Measurements from ENCODE around the gene GPC4.

Gene GPC4

DNA sequence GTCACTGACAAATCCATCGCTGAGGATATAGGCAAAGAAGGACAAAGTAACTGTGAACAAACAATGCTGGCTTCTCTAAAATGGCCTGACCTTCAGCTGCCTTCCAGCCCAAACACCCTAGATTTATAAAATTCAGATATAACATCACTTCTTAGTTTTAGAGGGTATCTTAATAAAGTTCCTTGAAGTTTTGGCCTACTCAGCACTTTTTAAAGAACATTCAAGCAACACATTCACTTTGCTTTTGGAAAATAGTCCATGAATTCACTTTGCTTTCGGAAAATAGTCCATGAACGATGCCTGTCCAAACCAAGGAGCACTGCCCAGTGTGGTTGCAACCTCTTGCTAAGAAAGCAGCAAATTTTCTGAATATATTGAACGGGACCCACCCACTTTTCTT, 142.1 kb downstream of the GPC4 start:
- DNase-seq (ENCODE audit: low read depth): no peak
- TF ChIP-seq CTCF (IDR thresholded peaks at IDR 0.05; ENCODE audit: control insufficient read depth, extremely low read depth, insufficient read depth): no peak
- no peak overlapping the region for H3K4me3 ChIP-seq (ENCODE audit: low read depth, low read length)

- TF ChIP-seq CTCF (IDR thresholded peaks at IDR 0.05; ENCODE audit: control insufficient read depth, extremely low read depth, insufficient read depth): no peak
- no peak for DNase-seq (ENCODE audit: low read depth)
- no peak overlapping the region for H3K4me3 ChIP-seq (ENCODE audit: low read depth, low read length)
These were observed 146.1 kb downstream of the GPC4 start for GRCh38 chrX:133269168-133269567.

- no peak for DNase-seq (ENCODE audit: low read depth)
- H3K4me3 ChIP-seq (ENCODE audit: low read depth, low read length): no peak overlapping the region
- no peak for TF ChIP-seq CTCF (IDR thresholded peaks at IDR 0.05; ENCODE audit: control insufficient read depth, extremely low read depth, insufficient read depth)
These were observed 147.7 kb downstream of the GPC4 start for GRCh38 chrX:133267621-133268020.

DNA sequence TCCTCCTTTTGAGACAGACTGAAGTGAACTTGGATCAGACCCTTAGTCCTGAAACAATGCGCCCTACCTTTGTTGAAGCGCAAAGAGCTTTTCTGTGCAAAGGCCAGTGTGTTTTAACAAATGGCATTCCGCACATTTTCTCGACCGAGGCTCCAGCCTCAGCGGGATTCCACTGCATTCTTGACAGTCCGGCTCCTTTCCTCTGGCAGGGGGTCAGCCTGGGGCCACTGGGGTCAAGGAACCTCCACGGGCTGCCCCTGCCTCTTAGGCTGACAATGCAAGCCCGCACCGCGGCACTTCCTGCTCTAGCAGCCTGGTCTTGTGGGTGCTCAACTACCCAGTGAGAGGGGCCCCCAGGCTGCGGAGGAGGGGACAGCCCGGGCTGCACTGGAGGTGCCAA, 150.0 kb downstream of the GPC4 start:
- no peak overlapping the region for H3K4me3 ChIP-seq (ENCODE audit: low read depth, low read length)
- no peak for DNase-seq (ENCODE audit: low read depth)
- no peak for TF ChIP-seq CTCF (IDR thresholded peaks at IDR 0.05; ENCODE audit: control insufficient read depth, extremely low read depth, insufficient read depth)

DNA sequence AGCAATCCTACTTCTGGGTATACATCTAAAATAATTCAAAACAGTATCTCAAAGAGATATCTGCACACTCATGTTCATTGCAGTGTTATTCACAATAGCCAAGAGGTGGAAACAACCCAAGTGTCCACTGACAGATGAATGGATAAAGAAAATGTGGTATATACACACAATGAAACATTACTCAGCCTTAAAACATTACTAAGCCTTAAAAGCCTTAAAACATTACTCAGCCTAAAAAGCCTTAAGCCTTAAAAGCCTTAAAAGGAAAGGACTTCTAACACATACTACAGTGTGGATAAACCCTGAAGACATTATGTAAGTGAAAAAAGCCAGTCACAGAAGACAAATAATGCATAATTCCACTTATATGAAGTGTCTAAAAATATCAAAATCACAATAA, 156.8 kb downstream of the GPC4 start:
- DNase-seq (ENCODE audit: low read depth): no peak
- H3K4me3 ChIP-seq (ENCODE audit: low read depth, low read length): no peak overlapping the region
- no peak for TF ChIP-seq CTCF (IDR thresholded peaks at IDR 0.05; ENCODE audit: control insufficient read depth, extremely low read depth, insufficient read depth)

- no peak for DNase-seq (ENCODE audit: low read depth)
- no peak overlapping the region for H3K4me3 ChIP-seq (ENCODE audit: low read depth, low read length)
- no peak for TF ChIP-seq CTCF (IDR thresholded peaks at IDR 0.05; ENCODE audit: control insufficient read depth, extremely low read depth, insufficient read depth)
These were observed 160.6 kb downstream of the GPC4 start for GRCh38 chrX:133254666-133255065.

- TF ChIP-seq CTCF (IDR thresholded peaks at IDR 0.05; ENCODE audit: control insufficient read depth, extremely low read depth, insufficient read depth): no peak
- H3K4me3 ChIP-seq (ENCODE audit: low read depth, low read length): no peak overlapping the region
- no peak for DNase-seq (ENCODE audit: low read depth)
These were observed 164.1 kb downstream of the GPC4 start for GRCh38 chrX:133251204-133251603.
